GM12873 (cell line): Measurements from ENCODE around the gene EGFL6.
A peak's percentile ranks its signal among the peaks of the same experiment; 100 is the strongest.

Experiments
- TF ChIP-seq, protein P1 (sequence below): IDR thresholded peaks from 2 replicates; pipeline ENCODE4 v1.5.1; 2012; ENCODE audit warnings: low read depth, mild to moderate bottlenecking, moderate library complexity, low read length, control low read depth; ENCODE audit not compliant: insufficient read depth; ENCODE audit errors: missing control alignments

EGFL6 gene

DNA sequence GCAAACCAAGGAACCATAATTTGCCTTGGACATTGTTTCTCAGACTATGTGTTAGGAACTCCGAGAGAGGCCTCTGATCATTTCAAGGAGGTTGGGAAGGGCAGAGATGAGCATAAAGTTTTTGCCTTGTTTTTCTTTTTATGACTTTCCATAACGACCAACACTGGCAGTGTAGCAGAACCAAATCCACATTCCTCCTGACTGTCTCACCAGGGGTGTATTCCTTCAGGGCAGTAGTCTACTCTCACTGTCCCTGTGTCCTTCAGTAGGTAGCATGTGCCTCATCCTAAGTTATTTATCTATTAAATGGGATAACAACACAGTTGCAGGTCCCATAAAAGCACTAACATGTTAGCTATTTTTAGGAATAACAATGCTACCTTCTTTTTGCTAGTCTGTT lies 20.8 kb downstream of the EGFL6 start:
- TF ChIP-seq, protein P1, sequence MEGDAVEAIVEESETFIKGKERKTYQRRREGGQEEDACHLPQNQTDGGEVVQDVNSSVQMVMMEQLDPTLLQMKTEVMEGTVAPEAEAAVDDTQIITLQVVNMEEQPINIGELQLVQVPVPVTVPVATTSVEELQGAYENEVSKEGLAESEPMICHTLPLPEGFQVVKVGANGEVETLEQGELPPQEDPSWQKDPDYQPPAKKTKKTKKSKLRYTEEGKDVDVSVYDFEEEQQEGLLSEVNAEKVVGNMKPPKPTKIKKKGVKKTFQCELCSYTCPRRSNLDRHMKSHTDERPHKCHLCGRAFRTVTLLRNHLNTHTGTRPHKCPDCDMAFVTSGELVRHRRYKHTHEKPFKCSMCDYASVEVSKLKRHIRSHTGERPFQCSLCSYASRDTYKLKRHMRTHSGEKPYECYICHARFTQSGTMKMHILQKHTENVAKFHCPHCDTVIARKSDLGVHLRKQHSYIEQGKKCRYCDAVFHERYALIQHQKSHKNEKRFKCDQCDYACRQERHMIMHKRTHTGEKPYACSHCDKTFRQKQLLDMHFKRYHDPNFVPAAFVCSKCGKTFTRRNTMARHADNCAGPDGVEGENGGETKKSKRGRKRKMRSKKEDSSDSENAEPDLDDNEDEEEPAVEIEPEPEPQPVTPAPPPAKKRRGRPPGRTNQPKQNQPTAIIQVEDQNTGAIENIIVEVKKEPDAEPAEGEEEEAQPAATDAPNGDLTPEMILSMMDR, result no peak

DNA sequence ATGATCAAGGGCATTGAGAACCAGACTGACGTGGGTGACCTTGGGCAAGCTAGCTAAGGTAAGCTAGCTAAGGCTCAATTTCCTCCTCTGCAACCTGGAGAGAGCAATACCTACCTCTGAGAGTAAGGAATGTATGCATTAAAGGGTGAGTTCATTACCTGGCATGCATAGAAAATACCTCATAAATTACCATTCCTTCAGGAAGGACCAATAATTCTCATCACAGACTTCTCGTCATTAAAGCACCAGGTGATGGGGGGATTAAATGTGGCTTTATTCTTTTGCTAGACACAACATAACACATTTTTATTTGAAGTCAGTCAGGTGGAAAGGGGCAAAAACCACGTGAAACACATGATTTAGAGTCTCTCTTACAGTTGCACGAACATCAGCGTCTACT lies 21.5 kb downstream of the EGFL6 start:
- TF ChIP-seq, protein P1, result no peak

DNA sequence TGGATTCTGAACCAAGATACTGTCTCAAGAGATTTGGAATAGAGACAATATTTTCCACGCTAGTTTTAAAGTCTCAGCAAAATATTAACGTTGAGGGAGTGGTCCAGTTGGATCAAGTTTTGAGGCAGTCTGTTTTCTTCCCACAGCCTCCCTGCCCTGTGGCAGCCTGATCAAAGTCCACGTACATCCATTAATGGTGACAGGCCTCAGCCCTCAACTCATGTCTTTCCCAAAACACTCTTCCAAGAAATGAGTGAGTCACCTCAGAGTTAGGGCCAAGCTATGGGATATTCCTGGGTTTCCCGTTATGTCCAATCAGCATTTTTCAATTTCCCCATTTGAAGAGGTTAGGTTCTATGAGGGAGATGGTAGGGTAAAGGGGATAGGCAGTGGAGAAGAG lies 28.5 kb downstream of the EGFL6 start:
- TF ChIP-seq, protein P1, result no peak

DNA sequence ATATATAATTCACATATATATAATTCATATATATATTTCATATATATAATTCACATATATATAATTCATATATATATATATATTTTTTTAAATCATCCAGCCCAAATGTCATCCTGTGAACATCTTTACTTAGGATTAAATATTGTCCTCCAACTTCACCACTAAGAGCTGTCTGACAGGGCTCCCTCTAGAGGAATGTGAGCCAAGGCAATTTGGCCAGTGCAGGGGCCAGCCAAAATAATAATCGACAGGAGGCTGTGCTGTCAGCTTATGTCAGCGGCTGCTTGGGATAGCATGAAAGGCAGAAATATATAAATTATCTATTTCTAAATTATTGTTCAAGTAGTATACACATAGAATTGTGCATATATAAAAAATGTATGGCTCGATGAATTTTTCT lies 29.5 kb downstream of the EGFL6 start:
- TF ChIP-seq, protein P1, result peak; percentile 31

DNA sequence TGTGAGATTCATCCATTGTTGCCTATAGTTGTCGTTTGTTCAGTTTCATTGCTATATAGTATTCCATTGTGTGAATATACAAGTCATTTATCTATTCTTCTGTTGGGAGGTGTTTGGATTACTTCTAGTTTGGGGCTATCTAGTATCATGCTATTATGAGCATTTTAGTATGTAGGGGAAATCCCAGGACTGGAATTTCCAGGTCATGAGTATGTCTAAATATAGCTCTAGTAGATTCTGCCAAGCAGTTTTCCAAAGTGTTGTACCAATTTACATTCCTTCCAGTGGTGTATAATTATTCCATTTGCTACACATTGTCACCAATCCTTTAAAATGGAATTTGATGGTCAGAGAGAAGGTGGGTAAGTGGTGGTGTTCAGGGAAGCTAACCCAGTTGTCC lies 30.1 kb downstream of the EGFL6 start:
- TF ChIP-seq, protein P1, result no peak

DNA sequence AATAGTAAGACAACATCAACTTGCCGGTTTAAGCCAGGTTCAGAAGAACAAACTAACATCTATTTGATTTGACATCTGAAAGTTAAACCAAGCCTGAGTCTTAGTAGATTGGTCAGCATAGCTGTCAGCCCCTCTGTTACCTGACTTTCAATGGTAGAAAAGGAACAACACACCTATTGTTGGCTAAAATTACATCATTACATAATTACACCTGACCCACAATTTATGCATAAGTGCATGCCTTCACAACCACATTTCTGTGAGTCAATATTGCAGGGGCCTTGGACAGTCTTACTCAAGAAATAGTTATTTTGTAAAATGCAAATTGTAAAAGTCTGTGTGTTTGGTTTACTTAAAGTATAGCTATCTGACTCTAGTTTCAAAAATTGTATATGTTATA lies 36.2 kb downstream of the EGFL6 start:
- TF ChIP-seq, protein P1, result no peak

DNA sequence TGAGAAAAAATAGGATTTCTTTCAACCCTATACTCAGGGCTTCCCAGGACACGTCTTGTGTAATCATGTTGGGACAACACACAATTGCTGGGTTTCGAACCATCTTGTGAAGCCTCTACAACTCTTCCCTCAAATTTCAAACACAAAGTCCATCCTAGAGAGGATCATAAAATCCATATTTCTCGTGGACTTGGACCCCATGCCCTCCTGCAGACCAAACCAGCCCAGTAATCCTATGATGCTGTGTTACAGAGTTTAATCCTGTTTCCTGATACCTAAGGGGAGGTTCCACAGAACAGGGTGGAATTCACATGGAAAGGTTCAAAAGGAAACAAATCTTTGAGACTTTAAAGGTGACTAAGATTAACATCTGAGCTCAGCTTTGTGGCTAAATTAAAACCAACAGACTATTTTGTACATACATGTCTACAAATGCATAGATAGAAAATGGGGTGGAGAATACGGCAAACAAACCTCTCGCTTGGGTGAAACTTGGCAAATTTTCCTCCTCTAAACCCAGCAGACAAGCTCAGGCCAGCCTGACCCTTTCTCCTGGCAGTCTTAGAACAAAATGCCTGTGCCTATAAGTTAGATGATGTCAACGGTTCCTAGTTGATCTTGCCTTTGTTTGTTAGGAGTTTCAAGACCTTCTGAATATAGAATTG lies 38.1 kb downstream of the EGFL6 start:
- TF ChIP-seq, protein P1, result no peak

DNA sequence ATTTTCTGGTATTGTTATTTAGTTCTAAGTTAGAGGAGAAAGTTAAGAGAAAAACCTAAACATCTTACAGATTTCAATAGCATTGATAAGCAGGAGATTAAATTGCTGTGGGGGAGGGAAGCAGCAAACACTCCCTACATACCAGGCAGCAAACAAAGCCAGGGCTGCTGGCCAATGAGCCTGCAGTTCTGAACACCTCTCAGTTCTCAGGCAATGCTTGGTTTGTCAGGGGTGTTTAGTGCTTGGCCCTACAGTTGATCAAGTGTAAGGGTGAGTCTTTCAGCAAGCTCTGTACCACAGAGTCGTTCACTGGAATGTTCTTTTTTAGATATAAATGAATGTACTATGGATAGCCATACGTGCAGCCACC lies 38.6 kb downstream of the EGFL6 start:
- TF ChIP-seq, protein P1, result no peak
